HG03097 (cell line): ENCODE measurements around the gene SREBF2.
"Not testable (repeated sequence)": the region's sequence is repeated elsewhere in the genome, so short reads cannot be mapped to it uniquely, and the experiment has no call there.

Source experiments
- ATAC-seq: cut with Tn5 transposase; IDR thresholded peaks from one replicate; pipeline ENCODE4 v1.9.1; 2021; ENCODE audit not compliant: unreplicated experiment, low FRiP score

Gene SREBF2

DNA sequence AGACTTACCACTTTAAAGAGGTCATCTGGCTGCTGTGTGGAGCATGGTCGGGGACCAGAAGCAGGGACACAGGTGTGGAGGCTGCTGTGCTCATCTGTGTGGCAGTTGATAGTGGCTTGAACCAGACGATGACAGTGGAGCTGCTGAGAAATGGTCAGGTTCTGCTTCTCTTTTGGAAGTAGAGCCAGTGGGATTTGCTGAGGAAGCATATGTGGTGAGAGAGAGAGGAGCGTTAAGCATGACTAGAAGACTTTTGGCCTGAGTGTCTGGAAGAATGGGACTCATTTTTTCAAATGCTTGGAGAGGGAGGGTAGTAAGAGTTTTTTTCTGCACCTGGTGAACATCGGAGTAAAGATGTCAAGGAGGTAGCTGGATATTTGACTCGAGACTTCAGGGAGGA lies 12.5 kb upstream of the SREBF2 start:
- ATAC-seq, result no peak

DNA sequence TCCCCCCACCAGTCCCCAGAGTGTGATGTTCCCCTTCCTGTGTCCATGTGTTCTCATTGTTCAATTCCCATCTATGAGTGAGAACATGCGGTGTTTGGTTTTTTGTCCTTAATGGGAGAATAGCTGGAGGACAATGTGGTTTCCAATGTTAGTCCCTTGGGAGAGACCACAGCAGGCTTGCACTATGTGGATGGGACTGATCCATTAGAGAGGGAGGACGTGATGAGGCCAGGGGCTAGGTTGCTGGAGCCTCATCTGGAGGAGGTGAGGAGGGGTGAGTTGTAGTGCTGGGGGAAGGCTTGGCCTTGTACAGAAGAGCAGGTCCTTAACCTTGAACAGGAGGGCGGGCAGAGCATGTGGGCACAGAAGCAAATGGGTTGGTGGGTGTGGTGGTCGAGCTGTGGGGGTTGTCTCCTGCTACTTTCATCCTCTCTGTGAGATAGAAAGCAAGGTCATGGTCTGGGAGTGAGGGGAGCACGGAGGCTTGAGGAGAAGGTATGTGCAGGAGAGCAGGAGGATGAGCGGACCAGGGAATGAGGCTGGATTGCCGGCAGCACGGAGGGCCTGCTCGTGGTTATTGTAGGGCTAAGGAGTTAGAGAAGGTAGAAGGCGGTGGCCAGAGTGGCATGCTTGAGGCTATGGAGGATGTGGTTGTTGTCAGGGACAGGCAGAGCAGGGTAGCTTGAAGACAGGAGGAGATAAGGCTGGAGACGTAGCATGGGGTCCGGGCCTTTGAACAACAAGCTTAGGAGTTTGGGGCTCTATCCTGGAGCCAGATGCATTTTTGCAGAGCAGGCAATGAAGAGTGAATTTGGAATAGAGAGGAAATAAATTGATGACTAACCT lies 11.2 kb upstream of the SREBF2 start:
- no peak for ATAC-seq

DNA sequence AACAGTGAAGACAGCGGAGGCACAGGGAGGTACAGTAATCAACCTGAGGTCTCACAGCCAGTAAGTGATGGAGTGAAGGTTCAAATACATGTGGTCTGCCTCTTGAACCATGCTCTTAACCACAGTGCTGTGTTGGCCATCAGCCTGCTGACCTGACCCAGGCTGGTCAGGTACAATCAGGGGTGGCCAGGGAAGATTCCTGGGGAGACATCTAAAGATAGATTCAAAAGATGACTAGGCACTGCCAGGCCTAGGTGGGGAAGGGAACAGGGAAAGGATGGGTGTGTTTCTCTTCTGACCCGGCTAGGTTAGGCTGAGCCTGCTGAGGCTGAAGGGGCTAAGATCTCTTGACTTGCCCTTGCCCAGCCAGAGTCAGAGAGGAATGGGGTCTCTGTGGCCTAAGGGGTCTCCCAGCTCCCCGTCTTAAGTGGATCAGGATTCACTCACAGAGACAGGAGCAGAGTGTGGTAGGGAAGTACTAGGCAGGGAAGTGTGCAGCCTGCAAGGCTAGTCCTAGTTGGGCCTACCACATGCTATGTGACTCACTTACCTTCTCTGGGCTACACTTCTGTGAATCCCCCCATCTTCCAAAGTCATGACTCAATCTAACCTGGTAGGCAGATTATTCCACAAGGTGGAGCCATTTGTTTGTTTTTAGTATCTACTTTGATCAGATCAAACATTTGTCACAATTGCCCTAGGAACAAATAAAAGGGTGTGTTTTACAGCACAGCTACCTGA lies 10.4 kb upstream of the SREBF2 start:
- ATAC-seq, result no peak

DNA sequence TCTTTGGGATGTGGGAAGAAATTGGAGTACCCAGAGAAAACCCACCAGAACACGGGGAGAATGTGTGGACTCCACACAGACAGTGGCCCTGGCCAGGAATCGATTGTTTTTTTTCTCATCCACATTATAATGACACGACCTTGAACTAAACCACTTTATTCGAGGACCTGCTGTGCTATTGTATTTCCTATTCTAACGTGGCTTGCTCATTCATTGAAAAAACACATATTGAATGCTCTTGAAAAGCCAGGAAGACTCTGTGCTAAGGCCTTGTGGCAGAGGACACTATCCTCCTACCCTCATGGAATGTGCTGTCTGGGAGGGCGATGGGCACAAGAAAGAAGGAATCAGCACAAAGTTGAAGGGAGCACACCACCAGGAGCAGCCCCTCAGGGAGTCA lies 9.1 kb upstream of the SREBF2 start:
- ATAC-seq, result no peak

DNA sequence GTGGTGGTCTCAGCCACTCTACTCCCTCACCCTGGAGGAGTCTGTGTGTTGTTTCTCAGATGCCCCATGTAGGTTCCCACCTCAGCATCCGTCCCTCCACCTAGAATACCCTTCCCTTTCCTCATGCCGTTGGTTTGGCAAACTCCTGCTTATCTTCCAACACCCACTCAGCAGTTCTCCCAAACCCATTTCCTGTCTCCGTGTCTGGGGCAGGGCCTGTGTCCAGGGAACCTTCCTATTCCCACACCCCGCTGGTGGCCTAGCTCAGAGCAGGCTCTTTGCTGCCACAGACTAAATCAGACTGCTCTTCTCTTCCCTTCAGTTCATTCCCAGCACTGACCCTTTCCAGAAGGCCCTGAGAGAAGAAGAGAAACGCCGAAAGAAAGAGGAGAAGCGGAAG lies 7.5 kb upstream of the SREBF2 start:
- ATAC-seq, result no peak

DNA sequence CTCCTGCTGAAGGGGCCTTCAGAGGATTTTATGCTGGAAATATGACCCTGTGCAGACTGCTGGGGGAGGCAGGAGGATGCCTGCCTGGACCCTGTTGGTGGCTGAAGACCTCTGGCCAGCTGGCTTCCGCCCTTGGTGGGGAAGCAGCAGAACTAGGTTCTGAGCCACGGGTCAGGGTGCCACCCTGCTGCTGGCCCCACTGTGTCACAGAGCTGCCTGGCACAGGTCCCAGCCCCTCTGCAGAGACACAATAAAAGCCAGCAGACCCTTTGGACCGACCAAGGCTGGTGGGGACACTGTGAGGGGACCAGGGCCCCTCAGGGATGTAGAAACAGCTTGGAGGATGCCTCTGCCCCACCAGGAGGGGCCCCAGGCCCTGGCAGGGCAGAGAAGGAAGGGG lies 6.9 kb upstream of the SREBF2 start:
- no peak for ATAC-seq

DNA sequence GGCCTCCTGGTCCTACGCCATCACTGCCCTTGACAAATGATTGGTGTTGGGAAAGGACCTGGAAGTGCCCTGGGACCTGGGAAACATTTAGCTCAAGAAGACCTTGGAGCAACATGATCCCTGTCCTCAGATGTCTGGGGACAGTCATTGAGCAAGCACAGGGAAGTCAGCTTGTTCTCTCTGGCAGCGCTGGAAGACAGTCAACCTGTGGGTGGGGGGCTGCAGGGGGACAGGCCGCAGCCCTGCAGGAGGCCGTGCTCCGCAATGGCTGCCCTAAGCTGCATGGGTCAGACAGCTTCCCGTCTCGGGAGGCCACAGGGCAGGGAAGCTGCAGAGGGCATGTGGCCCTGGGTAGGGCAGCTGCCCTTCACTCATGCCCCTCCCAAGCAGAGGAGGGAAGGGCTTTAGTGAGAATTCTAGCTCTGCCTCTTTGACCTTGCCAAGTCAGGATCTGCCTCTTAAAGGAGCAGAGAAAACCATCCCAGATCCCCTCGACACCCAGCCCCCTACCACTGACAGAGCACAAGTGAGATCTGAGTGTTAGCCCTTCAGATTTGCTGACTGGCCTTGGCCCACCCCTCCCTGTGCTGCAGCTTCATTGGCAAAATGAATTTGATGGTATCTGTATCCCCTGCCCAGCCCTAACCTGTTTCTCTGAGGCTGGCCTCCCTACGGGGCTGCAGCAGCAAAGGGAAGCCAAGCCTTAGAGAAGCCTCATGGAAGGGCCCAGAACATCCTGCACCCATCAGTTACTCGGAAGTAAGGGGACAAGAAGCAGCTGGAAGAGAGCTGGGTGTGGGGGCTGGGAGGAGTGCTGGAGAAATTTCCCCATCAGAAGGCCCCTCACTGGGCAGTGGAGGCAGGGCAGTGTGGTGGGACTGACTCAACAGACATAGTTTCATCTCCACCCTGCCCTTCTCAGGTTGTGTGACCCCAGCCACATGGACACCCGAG lies 6.2 kb upstream of the SREBF2 start:
- no peak for ATAC-seq

DNA sequence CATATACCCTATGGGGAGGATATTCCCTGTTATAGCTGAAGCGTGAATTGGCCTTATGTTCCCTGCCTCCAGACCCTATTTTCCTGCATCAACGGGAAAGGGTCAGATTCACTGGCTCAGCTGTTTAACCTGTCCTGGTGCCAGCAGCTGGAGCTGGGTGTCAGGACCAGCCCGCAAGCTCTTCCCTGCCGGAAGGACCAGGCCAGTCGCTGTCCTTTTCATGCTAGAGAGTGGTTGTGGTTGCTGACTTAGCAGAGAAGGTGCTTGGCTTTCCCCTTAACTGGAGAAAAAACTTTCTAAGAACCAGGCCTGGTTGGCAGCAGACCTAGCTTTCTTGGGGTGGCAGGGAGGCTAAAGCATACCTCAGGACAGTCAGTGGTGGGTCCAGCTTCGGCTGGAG lies 5.2 kb upstream of the SREBF2 start:
- no peak for ATAC-seq

DNA sequence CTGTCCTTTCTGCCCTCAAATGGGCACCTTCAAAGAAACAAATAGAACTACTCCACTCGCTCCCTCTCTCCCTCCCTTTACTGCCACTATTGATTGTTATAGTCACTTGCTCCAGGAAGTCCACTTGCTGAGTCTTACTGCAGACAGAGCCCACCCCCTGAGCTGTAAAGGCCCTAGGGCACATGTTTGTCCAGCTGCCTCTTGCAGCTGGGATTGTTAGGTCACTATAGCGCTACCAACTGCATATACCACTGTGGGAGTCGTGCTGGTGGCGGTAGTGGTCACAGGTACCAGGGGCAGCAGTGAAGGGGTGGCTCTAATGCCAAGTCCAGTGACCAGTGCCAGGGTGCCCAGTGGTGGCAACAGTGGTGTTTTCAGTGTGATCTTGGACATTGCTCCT lies 4.4 kb upstream of the SREBF2 start:
- ATAC-seq, result no peak

DNA sequence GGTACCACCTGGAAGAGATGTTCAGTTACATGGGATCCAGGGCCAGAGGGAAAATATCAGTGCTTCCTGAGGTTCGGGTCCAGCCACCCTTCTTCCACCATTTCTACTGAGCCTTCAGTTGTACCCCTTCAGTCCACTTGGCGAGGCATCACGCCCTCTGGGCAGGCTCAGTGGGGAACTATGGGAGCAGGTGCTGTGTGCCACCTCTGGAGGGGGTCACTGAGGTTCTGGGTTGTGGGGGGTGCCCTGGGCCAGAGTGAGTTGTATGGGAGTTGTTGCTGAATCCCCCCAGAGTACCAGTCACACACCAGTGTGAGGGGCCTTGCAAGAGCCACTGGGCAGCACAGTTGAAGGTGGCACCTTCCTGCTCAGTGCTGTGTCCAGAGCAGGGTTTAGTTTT lies 2.7 kb upstream of the SREBF2 start:
- no peak for ATAC-seq

DNA sequence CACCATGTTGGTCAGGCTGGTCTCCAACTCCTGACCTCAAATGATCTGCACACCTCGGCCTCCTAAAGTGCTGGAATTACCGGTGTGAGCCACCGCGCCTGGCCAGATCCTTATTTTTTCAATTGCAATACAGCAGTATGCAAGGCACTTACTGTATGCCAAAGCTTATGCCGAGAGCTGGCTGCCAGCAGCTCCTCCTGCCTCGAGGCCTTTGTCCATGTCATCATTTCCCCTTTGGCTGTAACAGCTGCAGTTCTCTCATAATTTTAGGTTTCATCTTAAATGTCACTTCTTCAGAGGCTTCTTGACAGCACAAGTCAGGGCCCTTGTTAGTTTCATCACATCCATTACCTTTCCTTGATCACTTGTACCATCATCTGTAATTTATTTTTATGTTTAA lies 1.5 kb upstream of the SREBF2 start:
- no peak for ATAC-seq

DNA sequence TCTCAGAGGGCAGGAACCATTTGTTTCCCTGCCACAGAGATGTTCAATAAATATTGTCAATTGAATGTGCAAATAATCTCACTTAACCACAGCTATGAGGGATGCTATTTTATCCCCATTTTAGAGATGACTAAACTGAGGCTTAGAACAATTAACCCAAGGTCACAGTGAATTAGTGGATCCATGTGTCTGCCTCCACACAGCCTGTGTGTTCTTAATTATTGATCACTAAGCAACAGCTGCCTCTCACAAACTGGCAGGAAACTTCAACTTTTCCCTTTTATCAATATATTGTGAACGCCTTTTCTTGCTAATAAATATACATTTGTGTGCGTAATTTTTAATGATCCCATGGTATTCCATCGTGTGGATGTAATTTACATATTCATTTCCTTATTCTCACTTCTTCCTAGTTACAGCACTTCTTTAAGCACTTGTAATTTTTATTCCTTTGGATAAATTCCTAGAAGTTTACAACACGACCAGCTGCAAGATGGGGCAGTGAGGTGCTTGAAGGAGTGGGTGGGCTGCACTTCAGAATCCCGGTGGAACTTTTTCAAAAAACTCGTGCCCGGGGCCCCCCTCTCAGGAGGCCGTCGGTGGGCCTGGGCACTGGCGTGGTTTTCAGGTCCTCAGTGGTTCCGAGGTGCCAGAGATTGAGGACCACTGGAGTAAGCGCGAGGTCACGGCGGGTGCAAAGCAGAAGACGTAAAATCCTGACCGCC lies 915 bp upstream of the SREBF2 start:
- ATAC-seq, result no peak

DNA sequence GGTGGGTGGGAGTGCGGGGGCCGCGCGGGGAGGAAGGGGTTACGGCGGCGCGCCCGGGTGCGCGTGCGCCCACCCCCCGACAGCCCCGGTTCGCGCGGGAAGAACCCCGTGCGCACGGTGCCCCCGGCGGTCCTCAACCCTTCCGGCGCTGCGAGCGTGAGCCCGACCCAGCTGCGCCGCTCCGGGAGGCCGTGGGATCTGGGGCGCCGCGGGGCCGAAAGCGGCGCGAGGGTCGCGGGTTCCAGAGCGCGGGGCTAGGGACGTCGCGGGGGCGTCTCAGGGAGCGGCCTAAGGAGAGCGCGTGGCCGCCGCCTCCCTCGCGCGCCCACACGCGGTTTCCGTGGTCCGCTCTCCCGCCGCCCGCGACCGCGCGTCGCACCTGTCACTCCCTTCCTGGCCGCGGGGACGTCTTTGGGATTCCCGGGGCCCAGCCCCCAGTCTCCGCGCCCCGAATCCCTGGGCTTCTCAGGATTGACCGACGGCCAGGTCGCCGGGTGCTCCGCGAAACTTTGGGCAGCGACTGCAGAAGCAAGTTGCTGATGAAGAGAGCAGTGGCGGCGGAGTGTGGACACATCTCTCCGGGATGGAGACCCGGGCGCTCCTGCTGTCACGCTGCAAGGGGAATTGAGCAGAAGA lies 582 bp downstream of the SREBF2 start:
- no peak for ATAC-seq

DNA sequence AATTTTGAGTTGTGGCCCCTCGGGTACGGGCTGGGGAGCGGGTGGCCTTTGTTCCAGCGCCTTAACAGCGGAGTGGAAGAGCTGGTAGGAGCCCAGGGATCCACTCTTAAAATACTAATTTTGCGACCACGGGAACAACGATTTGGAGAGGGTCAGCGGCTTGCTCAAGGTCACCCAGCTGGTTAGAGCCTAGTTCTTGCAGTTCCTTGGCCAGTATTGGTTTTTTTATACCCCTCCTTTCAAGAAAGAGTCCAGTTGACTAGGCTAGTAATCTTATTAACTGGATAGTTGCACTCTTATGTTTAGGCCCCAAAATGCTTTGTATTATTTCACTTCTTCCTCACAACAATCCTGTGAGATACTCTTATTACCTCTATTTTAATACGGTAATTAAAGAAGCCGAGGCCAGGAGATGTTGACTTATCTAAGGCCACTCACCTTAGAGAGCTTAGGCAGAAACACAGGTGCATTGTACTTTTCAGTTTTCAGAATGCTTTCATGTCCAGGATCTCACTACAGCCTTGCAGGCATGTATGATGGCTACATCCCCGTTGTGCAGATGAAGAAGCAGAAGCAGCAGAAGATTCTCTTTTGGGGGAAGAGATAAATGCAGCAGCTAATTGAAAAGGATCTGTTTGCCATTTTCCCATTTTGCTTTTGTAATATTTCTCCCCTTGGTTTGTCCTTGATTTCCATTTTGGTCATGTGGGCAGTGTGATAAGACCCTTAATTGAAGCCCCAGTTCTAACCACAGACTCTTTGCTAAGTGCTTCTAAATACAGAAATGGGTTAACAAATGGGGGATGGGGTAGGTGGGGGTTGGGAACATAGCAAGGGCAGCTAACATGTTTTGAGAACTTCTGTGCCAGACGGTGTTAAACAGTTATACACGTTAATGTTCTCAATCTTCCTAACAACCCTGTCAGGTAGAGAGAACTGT lies 1.4 kb downstream of the SREBF2 start:
- no peak for ATAC-seq

DNA sequence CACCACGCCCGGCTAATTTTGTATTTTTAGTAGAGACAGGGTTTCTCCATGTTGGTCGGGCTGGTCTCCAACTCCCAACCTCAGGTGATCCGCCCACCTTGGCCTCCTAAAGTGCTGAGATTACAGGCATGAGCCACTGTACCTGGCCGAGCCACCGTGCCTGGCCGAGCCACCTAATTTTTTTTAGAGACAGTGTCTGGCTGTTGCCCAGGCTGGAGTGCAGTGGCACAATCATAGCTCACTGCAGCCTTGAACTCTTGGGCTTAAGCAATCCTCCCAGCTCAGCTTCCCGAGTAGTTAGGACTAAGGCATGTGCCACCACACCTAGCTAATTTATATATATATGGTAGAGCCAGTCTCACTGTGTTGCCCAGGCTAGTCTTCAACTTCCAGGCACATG lies 2.6 kb downstream of the SREBF2 start:
- not testable (repeated sequence) for ATAC-seq

DNA sequence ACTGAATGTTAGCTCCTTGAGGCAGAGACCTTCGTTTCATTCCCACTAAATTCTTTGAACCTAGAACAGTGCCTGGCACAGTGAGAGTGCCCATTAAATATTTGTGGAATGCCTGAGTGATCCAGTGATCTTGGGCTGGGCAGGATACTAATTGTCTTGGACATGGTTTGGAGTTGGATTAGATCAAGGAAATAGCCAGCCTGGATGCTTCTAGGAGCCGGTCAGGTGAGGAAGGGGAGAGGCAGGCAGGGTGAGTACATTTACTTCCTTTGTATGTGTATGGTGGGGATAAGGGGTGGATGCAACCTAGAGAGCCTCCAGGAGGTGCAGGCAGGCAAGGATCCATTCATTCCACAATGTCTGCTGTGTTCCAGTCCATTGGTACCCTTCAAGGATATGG lies 3.6 kb downstream of the SREBF2 start:
- ATAC-seq, result no peak

DNA sequence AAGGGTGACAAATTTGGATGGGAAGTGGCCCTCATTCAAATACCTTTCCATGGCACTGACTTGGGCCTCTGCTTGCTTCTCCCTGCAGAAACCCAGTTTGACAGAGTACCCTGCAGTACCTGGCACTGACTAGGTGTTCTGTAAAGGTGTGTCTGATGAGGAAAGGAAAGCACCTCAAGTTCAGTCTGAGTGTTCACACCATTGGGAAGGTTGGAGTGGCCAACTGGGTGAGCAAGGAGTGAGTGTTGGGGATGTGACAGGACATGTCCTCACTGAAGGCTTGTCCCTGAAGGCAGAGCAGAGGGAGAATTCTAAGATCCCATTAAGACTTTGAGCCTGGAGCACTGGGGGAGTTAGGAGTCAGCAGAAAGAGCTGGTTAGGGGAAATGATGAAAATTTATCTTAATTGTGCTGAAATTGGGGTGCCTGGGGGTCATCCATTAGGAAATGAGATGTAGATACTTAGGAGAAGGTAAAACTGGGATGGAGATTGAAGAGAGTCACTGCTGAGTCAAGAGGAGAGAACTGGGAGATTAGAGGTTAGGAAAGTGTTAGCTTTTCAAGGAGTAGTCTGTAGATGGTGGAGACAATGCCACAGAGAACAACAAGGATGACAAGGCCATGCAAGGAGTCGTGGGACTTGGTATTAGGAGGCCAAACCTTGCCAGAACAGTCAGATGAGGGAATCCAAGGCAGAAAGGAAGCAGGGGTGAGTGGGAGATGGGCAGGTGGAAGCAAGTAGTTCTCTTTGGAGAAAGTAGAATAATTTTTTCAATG lies 6.1 kb downstream of the SREBF2 start:
- no peak for ATAC-seq

DNA sequence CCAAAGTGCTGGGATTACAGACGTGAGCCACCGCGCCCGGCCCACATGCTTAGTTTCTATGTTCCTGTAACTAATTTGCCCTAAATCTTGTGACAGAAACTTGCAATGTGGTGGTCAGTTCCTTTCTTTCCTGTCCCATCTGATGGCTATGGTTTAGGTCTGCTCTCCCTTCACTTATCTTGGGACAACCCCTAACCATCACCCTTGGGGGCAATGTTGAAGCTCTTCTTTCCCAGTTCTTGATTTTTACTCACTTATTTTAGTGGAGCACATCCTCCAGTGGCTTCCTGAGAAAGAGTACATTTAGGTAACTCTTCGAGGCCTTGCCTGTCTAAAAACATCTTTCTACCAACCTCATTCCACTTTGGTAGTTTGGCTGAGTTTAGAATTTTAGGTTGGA lies 7.3 kb downstream of the SREBF2 start:
- ATAC-seq, result no peak
